GM21786 (cell line): ENCODE data around the gene RAET1G.
"Not testable (repeated sequence)": the region's sequence is repeated elsewhere in the genome, so short reads cannot be mapped to it uniquely, and the experiment has no call there.

Experiments used
- ATAC-seq: cut with Tn5 transposase; IDR thresholded peaks from one replicate; pipeline ENCODE4 v1.9.1; 2021; ENCODE audit not compliant: unreplicated experiment

The RAET1G gene

GRCh38 chr6:149915970-149916865 lies 6.7 kb downstream of the RAET1G start:
- no peak for ATAC-seq

GRCh38 chr6:149913540-149914240 lies 9.2 kb downstream of the RAET1G start:
- ATAC-seq, result no peak

GRCh38 chr6:149913085-149913484 lies 9.8 kb downstream of the RAET1G start:
- no peak for ATAC-seq

GRCh38 chr6:149912680-149913079 lies 10.2 kb downstream of the RAET1G start:
- not testable (repeated sequence) for ATAC-seq

GRCh38 chr6:149910721-149911151 lies 12.2 kb downstream of the RAET1G start:
- ATAC-seq, result no peak

- ATAC-seq, result no peak
Observed at GRCh38 chr6:149909701-149910470, 13.0 kb downstream of the RAET1G start.

GRCh38 chr6:149908480-149908879 lies 14.4 kb downstream of the RAET1G start:
- not testable (repeated sequence) for ATAC-seq

GRCh38 chr6:149907317-149907716 lies 15.6 kb downstream of the RAET1G start:
- no peak for ATAC-seq

GRCh38 chr6:149906405-149906804 lies 16.5 kb downstream of the RAET1G start:
- no peak for ATAC-seq

- ATAC-seq, result no peak
Observed at GRCh38 chr6:149905911-149906371, 17.0 kb downstream of the RAET1G start.

- no peak for ATAC-seq
Observed at GRCh38 chr6:149905371-149905910, 17.5 kb downstream of the RAET1G start.

- ATAC-seq, result no peak
Observed at GRCh38 chr6:149904661-149905370, 18.1 kb downstream of the RAET1G start.

GRCh38 chr6:149903938-149904611 lies 18.8 kb downstream of the RAET1G start:
- no peak for ATAC-seq

GRCh38 chr6:149901444-149902140 lies 21.3 kb downstream of the RAET1G start:
- ATAC-seq, result no peak

GRCh38 chr6:149900620-149901443 lies 22.1 kb downstream of the RAET1G start:
- ATAC-seq, result no peak

GRCh38 chr6:149899926-149900619 lies 22.8 kb downstream of the RAET1G start:
- ATAC-seq, result no peak

- ATAC-seq, result no peak
Observed at GRCh38 chr6:149899486-149899885, 23.4 kb downstream of the RAET1G start.

- ATAC-seq, result no peak
Observed at GRCh38 chr6:149898966-149899365, 24.0 kb downstream of the RAET1G start.
